Suprapubic skin (tissue), 3 donors: ENCODE measurements around the gene PLA2G3.

Experiments
- CTCF ChIP-seq, 2 donors: fragments of 200-600 bp in 1 of 2; fragments of 450-650 bp in 1 of 2; sonication (generic) in 1 of 2; IDR thresholded peaks; one replicate each; pipeline ENCODE4 v1.5.1; 2016 to 2019; ENCODE audit warnings: antibody characterized with exemption in 2 of 2, mild to moderate bottlenecking in 1 of 2, moderate library complexity in 1 of 2
- POLR2AphosphoS5 ChIP-seq, 3 donors: sonication (generic); formaldehyde crosslinking; IDR thresholded peaks; one replicate each; pipeline ENCODE4 v1.6.1; 2017; ENCODE audit warnings: antibody characterized with exemption in 3 of 3

GRCh38 chr22:31128156-31128555 is 12.2 kb downstream of the PLA2G3 start:
- TF ChIP-seq CTCF (IDR thresholded peaks at IDR 0.05) (no peak), POLR2AphosphoS5 (IDR thresholded peaks at IDR 0.05) (no peak)
